Islet precursor cell (in vitro differentiated cells): ENCODE results near the gene PEX10.

ENCODE experiments used
- DNase-seq: peaks from one replicate; pipeline ENCODE4 v3.0.0-alpha.2; 2018

PEX10 gene

GRCh38 chr1:2402420-2402819 lies 9.9 kb downstream of the PEX10 start:
- no peak for DNase-seq

- DNase-seq = no peak
Measured at GRCh38 chr1:2400950-2401649, 11.3 kb downstream of the PEX10 start.

GRCh38 chr1:2400576-2400909 lies 11.8 kb downstream of the PEX10 start:
- DNase-seq = no peak

- DNase-seq = no peak
Measured at GRCh38 chr1:2399890-2400575, 12.3 kb downstream of the PEX10 start.

- DNase-seq = no peak
Measured at GRCh38 chr1:2398871-2399270, 13.5 kb downstream of the PEX10 start.

GRCh38 chr1:2397007-2397679 lies 15.2 kb downstream of the PEX10 start:
- DNase-seq = no peak

- no peak for DNase-seq
Measured at GRCh38 chr1:2396476-2396875, 15.9 kb downstream of the PEX10 start.

- no peak for DNase-seq
Measured at GRCh38 chr1:2396059-2396458, 16.3 kb downstream of the PEX10 start.

- no peak for DNase-seq
Measured at GRCh38 chr1:2395245-2395644, 17.1 kb downstream of the PEX10 start.

- DNase-seq = no peak
Measured at GRCh38 chr1:2394761-2395160, 17.6 kb downstream of the PEX10 start.

- DNase-seq = no peak
Measured at GRCh38 chr1:2394220-2394619, 18.1 kb downstream of the PEX10 start.

GRCh38 chr1:2393471-2393877 lies 18.9 kb downstream of the PEX10 start:
- DNase-seq = no peak

GRCh38 chr1:2392686-2393085 lies 19.7 kb downstream of the PEX10 start:
- DNase-seq = no peak

GRCh38 chr1:2391931-2392509 lies 20.3 kb downstream of the PEX10 start:
- DNase-seq = no peak

GRCh38 chr1:2391041-2391930 lies 21.1 kb downstream of the PEX10 start, which contains the start of the genes MORN1 and RER1:
TSS of gene MORN1 (minus strand) at chr1:2391554. CDS start at chr1:2391533, 21 bp downstream.
TSS of gene RER1 (plus strand) at chr1:2391841. CDS start at chr1:2395791, 3,950 bp downstream.
- peak; percentile 99 for DNase-seq

GRCh38 chr1:2389644-2390043 lies 22.7 kb downstream of the PEX10 start:
- DNase-seq = no peak

GRCh38 chr1:2388004-2388913 lies 24.1 kb downstream of the PEX10 start:
- no peak for DNase-seq

- no peak for DNase-seq
Measured at GRCh38 chr1:2386636-2387611, 25.4 kb downstream of the PEX10 start.

GRCh38 chr1:2385606-2386280 lies 26.6 kb downstream of the PEX10 start:
- no peak for DNase-seq
